ENCODE measurements around the gene RASL11A. TPM values are rescaled to one million over a fixed set of nuclear protein-coding genes. Genes with fewer than 3 reads are reported as not detected.

RASL11A gene
- total and polyA plus RNA-seq, 2 of the 8 experiments (the other 6 are each of a cell fraction or from before 2014, with no cell fraction given) = 2.9 to 6.8 TPM

- Histone ChIP-seq H3K23me2 (ENCODE audit: low read depth, low read length) (no peaks in the 10 kb centered on the region), H2BK120ac (replicated peaks; ENCODE audit: low read depth, low read length) (no peak overlapping the region), H2BK20ac (ENCODE audit: low read length) (no peak overlapping the region), H2BK5ac (ENCODE audit: low read depth, low read length) (no peak overlapping the region), H3K56ac (replicated peaks; ENCODE audit: insufficient read length, low read depth, low read length) (no peak overlapping the region), H3K4me3 (ENCODE audit: extremely low read depth in 1 of 4, insufficient read depth in 2 of 4, low read depth in 3 of 4, low read length in 4 of 4) (no peak overlapping the region), H2AK5ac (ENCODE audit: low read depth, low read length) (no peak overlapping the region), H4K8ac (ENCODE audit: extremely low read depth, insufficient read depth, low read length) (no peak overlapping the region), H4K20me1 (replicated peaks in 1 of 2; ENCODE audit: control insufficient read depth in 1 of 2, insufficient read depth in 2 of 2, low read length in 2 of 2) (no peaks in the 10 kb centered on the region), H3K18ac (ENCODE audit: extremely low read depth, low read length) (no peak overlapping the region), H2BK15ac (ENCODE audit: low read length) (no peak overlapping the region), H4K5ac (ENCODE audit: insufficient read length, low read depth, low read length) (no peak overlapping the region), H3K27ac (ENCODE audit: low read depth, low read length) (no peak overlapping the region), H3K9ac (replicated peaks in 1 of 4; ENCODE audit: extremely low read depth in 1 of 4, low read depth in 3 of 4, low read length in 3 of 4) (no peak overlapping the region), H3K9me3 (ENCODE audit: insufficient read depth in 2 of 2, low read depth in 1 of 2, low read length in 1 of 2) (no peaks in the 10 kb centered on the region), H3K36me3 (ENCODE audit: control insufficient read depth in 2 of 4, insufficient read depth in 4 of 4, low read length in 3 of 4) (no peaks in the 10 kb centered on the region), H3K4me1 (replicated peaks in 1 of 4; ENCODE audit: control insufficient read depth in 3 of 4, insufficient read depth in 4 of 4, low read length in 3 of 4) (peaks cover 0 to 7% (median 0%) of the 10 kb centered on the region in 4 experiments; a peak in 3 of 7 replicates), H3K79me1 (ENCODE audit: low read depth, low read length) (no peaks in the 10 kb centered on the region), H3K14ac (ENCODE audit: insufficient read length) (no peak overlapping the region), H3K79me2 (ENCODE audit: control insufficient read depth in 1 of 2, insufficient read depth in 2 of 2, low read length in 2 of 2) (no peaks in the 10 kb centered on the region), H3K4ac (replicated peaks; ENCODE audit: insufficient read length, low read depth, low read length) (no peak overlapping the region), H3K27me3 (replicated peaks in 1 of 4; ENCODE audit: control insufficient read depth in 3 of 4, extremely low read depth in 1 of 4, insufficient read depth in 3 of 4, low read length in 3 of 4) (no peaks in the 10 kb centered on the region), H4K91ac (replicated peaks; ENCODE audit: insufficient read length, low read length) (no peak overlapping the region), H2BK12ac (ENCODE audit: low read depth, low read length) (no peak overlapping the region), H3K23ac (ENCODE audit: insufficient read length) (no peak overlapping the region), H2AFZ (ENCODE audit: low read length) (peak overlapping the region; percentile 45; the same call in 1 of the 2 replicates), H3K4me2 (ENCODE audit: insufficient read depth in 1 of 2, low read depth in 2 of 2, low read length in 2 of 2) (no peak overlapping the region)
- CTCF ChIA-PET (ENCODE audit: partially characterized antibody) = interaction anchor here (1.0 kb wide), 1 partner anchor 318 kb away, joined by 3 read pairs; no protein-coding TSS in a partner anchor
- POLR2A ChIA-PET (ENCODE audit: partially characterized antibody) = no interaction called here
- 92% methylated on average over 5 of the region's 5 CpGs; no CpG with 5 or more reads in 1 of the 2 experiments for WGBS, 2 experiments (ENCODE audit: extremely low coverage in 1 of 2, insufficient coverage in 1 of 2, insufficient read length in 1 of 2, insufficient replicate concordance in 2 of 2, low coverage in 1 of 2, low lambda C conversion rate in 2 of 2, missing lambda C conversion rate in 1 of 2)
- no peak for TF ChIP-seq EP300 (IDR thresholded peaks at IDR 0.05; ENCODE audit: borderline replicate concordance in 1 of 2, low read depth in 2 of 2, low read length in 2 of 2)
- TF ChIP-seq NANOG (IDR thresholded peaks at IDR 0.05; ENCODE audit: insufficient read depth, low read depth, low read length, poor library complexity, severe bottlenecking) = no peak
- no peak for TF ChIP-seq KDM5A (IDR thresholded peaks at IDR 0.05; ENCODE audit: low read length)
- no peak for TF ChIP-seq TAF7 (optimal IDR thresholded peaks at IDR 0.05; ENCODE audit: borderline replicate concordance, low read depth, low read length)
- no peak for TF ChIP-seq RNF2 (IDR thresholded peaks at IDR 0.05; ENCODE audit: borderline replicate concordance, low read depth, low read length, missing control alignments, poor library complexity, severe bottlenecking)
- TF ChIP-seq CHD1 (IDR thresholded peaks at IDR 0.05; ENCODE audit: low read depth, low read length) = no peak
- TF ChIP-seq POLR2A (IDR thresholded peaks at IDR 0.05; ENCODE audit: control extremely low read depth in 1 of 2, low read depth in 2 of 2, low read length in 2 of 2) = no peak
- DNase-seq (ENCODE audit: low read depth in 1 of 2, low spot score in 2 of 2) = no peak
- no peak for FAIRE-seq
Observed at GRCh38 chr13:27306364-27306763, 35.7 kb downstream of the RASL11A start.

All from H1 (cell line).